Gastroesophageal sphincter (tissue), 3 donors: ENCODE results near the gene PDK3.

Source experiments
- CTCF ChIP-seq, 4 experiments: fragments of 200-600 bp in 2 of 4; fragments of 450-650 bp in 2 of 4; sonication (generic) in 1 of 4; IDR thresholded peaks; one replicate each; pipeline ENCODE4 v1.5.1; 2017 to 2019; ENCODE audit warnings: antibody characterized with exemption in 4 of 4, mild to moderate bottlenecking in 2 of 4, moderate library complexity in 2 of 4
- POLR2A ChIP-seq, 2 donors: fragments of 450-650 bp; IDR thresholded peaks; one replicate each; pipeline ENCODE4 v1.6.1; 2017; ENCODE audit warnings: antibody characterized with exemption in 2 of 2, mild to moderate bottlenecking in 2 of 2, moderate library complexity in 1 of 2

DNA sequence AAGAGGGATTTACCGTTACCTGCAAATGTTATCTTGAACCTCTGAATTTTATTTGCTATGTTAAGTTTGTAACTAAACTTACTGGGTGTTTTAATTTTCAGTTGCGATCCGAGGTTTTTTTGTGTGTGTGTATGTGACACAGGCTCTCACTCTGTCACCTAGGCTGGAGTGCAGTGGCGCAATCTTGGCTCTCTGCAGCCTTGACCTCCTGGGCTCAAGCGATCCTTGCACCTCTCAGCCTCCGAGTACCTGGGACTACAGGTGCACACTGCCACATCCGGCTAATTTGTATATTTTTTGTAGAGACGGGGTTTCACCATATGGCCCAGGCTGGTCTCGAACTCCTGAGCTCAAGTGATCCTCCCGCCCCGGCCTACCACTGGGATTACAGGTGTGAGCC lies 18.5 kb downstream of the PDK3 start:
- TF ChIP-seq CTCF (IDR thresholded peaks at IDR 0.05) = no peak
- no peak for TF ChIP-seq POLR2A (IDR thresholded peaks at IDR 0.05)
